H1 (cell line): ENCODE measurements around the gene CPEB1. TPM values are rescaled to one million over a fixed set of nuclear protein-coding genes. Genes with fewer than 3 reads are reported as not detected.

ENCODE experiments used
- CBX8 ChIP-seq: fragments of 300-800, 300-1000 bp; sonication (generic); IDR thresholded peaks from 2 replicates; pipeline ENCODE4 v1.7.1; 2016; ENCODE audit warnings: low read depth, low read length, borderline replicate concordance
- CEBPB ChIP-seq: IDR thresholded peaks from 2 replicates; pipeline ENCODE4 v1.6.1; 2012; ENCODE audit warnings: low read depth, low read length
- EGR1 ChIP-seq: IDR thresholded peaks from 2 replicates; pipeline ENCODE4 v1.6.1; 2011; ENCODE audit warnings: low read depth, low read length, borderline replicate concordance
- EZH2 ChIP-seq: fragments of 200-600 bp; sonication (generic); IDR thresholded peaks from 2 replicates; pipeline ENCODE4 v1.7.1; 2012; ENCODE audit warnings: low read depth, mild to moderate bottlenecking, moderate library complexity, low read length, inconsistent platforms; ENCODE audit not compliant: severe bottlenecking
- HDAC2 ChIP-seq, 2 experiments: fragments of 300-600 bp in 1 of 2; sonication (generic) in 1 of 2; IDR thresholded peaks; 2 replicates each; pipeline ENCODE4 v1.6.1; 2011 to 2012; ENCODE audit warnings: low read depth in 2 of 2, low read length in 2 of 2, mild to moderate bottlenecking in 2 of 2, moderate library complexity in 2 of 2, borderline replicate concordance in 1 of 2, inconsistent platforms in 1 of 2
- KDM1A ChIP-seq: fragments of 200-600, 300-600 bp; sonication (generic); IDR thresholded peaks from 2 replicates; pipeline ENCODE4 v1.7.1; 2016; ENCODE audit warnings: mild to moderate bottlenecking, low read length, borderline replicate concordance
- NANOG ChIP-seq: IDR thresholded peaks from 2 replicates; pipeline ENCODE4 v1.6.1; 2011; ENCODE audit warnings: low read length, low read depth, mild to moderate bottlenecking, inconsistent platforms; ENCODE audit not compliant: insufficient read depth, poor library complexity, severe bottlenecking
- RNF2 ChIP-seq: fragments of 200-900, 300-1000 bp; sonication (generic); IDR thresholded peaks from 2 replicates; pipeline ENCODE4 v1.7.1; 2016; ENCODE audit warnings: borderline replicate concordance, low read depth, mild to moderate bottlenecking, antibody characterized with exemption, low read length; ENCODE audit not compliant: poor library complexity, severe bottlenecking; ENCODE audit errors: missing control alignments
- SAP30 ChIP-seq: fragments of 300-600 bp; sonication (generic); IDR thresholded peaks from 2 replicates; pipeline ENCODE4 v1.7.1; 2012; ENCODE audit warnings: low read length, moderate library complexity, mild to moderate bottlenecking, inconsistent platforms; ENCODE audit not compliant: insufficient read depth, insufficient replicate concordance
- SIRT6 ChIP-seq: IDR thresholded peaks from one replicate; pipeline ENCODE4 v1.7.1; 2012; ENCODE audit warnings: low read length, inconsistent platforms
- SP2 ChIP-seq: IDR thresholded peaks from 2 replicates; pipeline ENCODE4 v1.6.1; 2012; ENCODE audit warnings: mild to moderate bottlenecking, low read length, inconsistent platforms
- SRF ChIP-seq: IDR thresholded peaks from 2 replicates; pipeline ENCODE4 v1.6.1; 2011; ENCODE audit warnings: mild to moderate bottlenecking, low read depth, low read length, moderate library complexity
- TAF7 ChIP-seq: optimal IDR thresholded peaks from 2 replicates; pipeline ENCODE3; 2011; ENCODE audit warnings: low read depth, mild to moderate bottlenecking, inconsistent platforms, low read length, moderate library complexity, borderline replicate concordance
- polyA plus RNA-seq, 7 experiments: library from polyadenylated mRNA; depleted of rRNA in 3 of 7; stranded (reverse) in 5 of 7; unstranded in 2 of 7; fragments of >200 nt in 5 of 7; fragments of 200-250 nt in 2 of 7; gene quantifications; 1 replicate in 5 of 7; 2 replicates in 1 of 7; 4 replicates in 1 of 7; pipeline versions ENCODE4 v1.2.1 to v1.2.3, GENCODE V29; 2011 to 2013; ENCODE audit warnings: missing spikeins in 2 of 7, mixed read lengths in 2 of 7
- total RNA-seq: library from RNA; stranded (reverse); fragmentation: NEBNext Ultra II Directional; extraction: Animal tissue kit (Norgen Biotek cat#: 25700); gene quantifications from 2 replicates; pipeline ENCODE4 v1.2.1, GENCODE V29; 2021
- TF ChIP-seq, protein P1 (sequence below): IDR thresholded peaks from 2 replicates; pipeline ENCODE4 v1.6.1; 2011; ENCODE audit warnings: low read length, improper control_type of control experiment
- TF ChIP-seq, protein P2 (sequence below): IDR thresholded peaks from 2 replicates; pipeline ENCODE4 v1.6.1; 2012; ENCODE audit warnings: low read length, inconsistent platforms
- TF ChIP-seq, protein P3 (sequence below): IDR thresholded peaks from 2 replicates; pipeline ENCODE4 v1.6.1; 2011; ENCODE audit warnings: low read depth, mild to moderate bottlenecking, low read length; ENCODE audit not compliant: insufficient read depth

Gene CPEB1
- total and polyA plus RNA-seq, 2 of the 8 experiments (the other 6 are each of a cell fraction or from before 2014, with no cell fraction given) = 4.4 to 4.5 TPM

DNA sequence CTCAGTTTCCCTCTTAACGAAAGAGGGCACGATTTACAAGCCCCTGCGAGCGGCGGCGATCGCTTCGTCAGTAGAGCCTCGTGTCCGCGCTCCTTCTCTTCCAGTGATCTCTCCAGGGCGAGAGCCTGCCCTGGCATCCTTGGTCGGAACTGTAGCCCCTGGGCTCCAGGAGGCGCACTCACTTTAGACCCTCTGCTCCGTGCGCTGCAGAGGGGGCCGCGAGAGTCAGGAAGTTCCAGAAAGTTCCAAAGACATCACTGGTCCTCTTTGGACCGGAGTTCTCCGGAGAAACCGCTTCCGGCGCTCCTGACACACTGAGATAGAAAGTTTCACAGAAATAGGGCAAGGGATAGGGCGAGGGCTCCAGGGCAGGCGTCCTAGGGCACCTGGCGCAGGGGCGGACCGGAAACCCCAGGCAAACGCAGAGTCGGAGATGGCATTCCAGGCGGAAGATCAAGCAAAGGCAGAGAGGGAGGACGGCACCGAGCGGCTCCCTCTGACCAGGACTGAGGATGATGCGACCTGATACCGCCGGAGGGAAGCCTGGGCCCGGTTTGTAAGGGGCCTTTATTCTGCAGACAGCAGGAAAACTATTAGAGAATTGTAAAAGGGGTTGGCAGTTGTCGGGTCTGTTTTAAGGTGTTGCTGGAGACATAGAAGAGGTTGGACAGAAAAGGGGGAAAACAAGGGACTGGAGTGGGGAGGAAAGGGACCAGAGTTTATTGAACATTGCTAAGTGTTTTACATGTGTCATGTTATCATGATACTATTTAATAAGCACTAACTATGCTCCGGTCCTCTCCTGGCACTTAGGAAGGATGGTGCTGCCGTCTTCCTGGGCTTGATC, 1.3 kb upstream of the CPEB1 start (continued):
- TF ChIP-seq SAP30 (no peak), KDM1A (no peak), CEBPB (no peak), RNF2 (no peak), SP2 (no peak), SIRT6 (no peak), EGR1 (no peak), NANOG (no peak), EZH2 (peak; percentile 22), TAF7 (no peak), CBX8 (no peak), HDAC2 (IDR thresholded peaks at IDR 0.05; ENCODE audit: borderline replicate concordance in 1 of 2, low read depth in 2 of 2, low read length in 2 of 2) (no peak), SRF (no peak)
- TF ChIP-seq, protein P1, sequence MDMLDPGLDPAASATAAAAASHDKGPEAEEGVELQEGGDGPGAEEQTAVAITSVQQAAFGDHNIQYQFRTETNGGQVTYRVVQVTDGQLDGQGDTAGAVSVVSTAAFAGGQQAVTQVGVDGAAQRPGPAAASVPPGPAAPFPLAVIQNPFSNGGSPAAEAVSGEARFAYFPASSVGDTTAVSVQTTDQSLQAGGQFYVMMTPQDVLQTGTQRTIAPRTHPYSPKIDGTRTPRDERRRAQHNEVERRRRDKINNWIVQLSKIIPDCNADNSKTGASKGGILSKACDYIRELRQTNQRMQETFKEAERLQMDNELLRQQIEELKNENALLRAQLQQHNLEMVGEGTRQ = no peak
- TF ChIP-seq, protein P2, sequence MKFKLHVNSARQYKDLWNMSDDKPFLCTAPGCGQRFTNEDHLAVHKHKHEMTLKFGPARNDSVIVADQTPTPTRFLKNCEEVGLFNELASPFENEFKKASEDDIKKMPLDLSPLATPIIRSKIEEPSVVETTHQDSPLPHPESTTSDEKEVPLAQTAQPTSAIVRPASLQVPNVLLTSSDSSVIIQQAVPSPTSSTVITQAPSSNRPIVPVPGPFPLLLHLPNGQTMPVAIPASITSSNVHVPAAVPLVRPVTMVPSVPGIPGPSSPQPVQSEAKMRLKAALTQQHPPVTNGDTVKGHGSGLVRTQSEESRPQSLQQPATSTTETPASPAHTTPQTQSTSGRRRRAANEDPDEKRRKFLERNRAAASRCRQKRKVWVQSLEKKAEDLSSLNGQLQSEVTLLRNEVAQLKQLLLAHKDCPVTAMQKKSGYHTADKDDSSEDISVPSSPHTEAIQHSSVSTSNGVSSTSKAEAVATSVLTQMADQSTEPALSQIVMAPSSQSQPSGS = no peak
- TF ChIP-seq, protein P3, sequence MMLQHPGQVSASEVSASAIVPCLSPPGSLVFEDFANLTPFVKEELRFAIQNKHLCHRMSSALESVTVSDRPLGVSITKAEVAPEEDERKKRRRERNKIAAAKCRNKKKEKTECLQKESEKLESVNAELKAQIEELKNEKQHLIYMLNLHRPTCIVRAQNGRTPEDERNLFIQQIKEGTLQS = no peak
